Measurements from ENCODE around the gene MAP2K3. TPM values are rescaled to one million over a fixed set of nuclear protein-coding genes. Genes with fewer than 3 reads are reported as not detected.
"Not testable (repeated sequence)": the region's sequence is repeated elsewhere in the genome, so short reads cannot be mapped to it uniquely, and the experiment has no call there.

MAP2K3 gene
- total RNA-seq, 1 donor from 2014 or later: 149 TPM

DNA sequence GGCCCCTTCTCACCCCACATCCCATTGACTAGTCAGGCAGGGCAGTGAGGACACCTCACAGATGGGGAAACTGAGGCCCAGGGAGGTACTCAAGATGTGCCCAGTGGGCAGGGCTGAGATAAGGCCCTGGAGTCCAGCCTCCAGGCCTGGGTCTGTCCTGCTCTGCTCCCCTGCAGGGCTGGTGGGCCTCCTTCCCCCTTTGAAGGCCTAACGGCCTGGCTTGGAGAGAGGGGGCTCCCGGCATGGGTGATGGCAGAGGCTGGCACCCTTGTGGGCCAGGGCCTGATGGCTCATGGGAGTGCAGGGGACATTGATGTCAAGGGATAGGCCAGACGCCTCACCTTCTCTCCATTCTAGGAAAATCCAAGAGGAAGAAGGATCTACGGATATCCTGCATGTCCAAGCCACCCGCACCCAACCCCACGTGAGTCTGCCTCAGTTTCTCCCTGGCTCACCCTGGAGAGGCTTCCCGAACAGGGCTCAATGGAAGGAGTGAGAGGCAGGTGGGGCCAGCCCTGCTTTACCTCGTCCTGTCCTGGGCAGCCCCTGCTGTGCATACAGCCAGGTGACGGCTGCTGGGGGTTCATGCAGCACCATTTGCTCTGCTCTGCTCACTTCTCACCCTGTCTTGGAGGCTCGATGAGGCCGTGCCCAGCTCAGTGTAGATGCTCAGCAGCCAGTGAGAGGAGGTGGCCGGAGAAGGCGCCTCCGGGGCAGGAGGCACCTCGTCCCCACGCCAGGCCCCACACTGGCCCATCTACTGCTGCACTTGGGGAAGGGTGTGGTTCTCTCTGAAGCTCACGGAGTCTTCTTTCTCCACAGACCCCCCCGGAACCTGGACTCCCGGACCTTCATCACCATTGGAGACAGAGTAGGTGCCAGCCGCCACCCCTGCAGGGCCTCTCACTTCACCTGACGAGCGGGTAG is 13.8 kb downstream of the MAP2K3 start:
- intact Hi-C loops (cut with micrococcal nuclease): no loop called here
- Mint-ChIP-seq H3K27ac (no peak overlapping the region), H3K9me3 (peaks cover 19% of the 10 kb centered on the region), H3K36me3 (ENCODE audit: low read depth) (peaks cover 59% of the 10 kb centered on the region), H3K4me1 (ENCODE audit: low read depth) (no peaks in the 10 kb centered on the region), H3K27me3 (ENCODE audit: low read depth) (no peaks in the 10 kb centered on the region), H3K4me3 (ENCODE audit: low read depth) (no peak overlapping the region)
- DNase-seq (ENCODE audit: low spot score): no peak

DNA sequence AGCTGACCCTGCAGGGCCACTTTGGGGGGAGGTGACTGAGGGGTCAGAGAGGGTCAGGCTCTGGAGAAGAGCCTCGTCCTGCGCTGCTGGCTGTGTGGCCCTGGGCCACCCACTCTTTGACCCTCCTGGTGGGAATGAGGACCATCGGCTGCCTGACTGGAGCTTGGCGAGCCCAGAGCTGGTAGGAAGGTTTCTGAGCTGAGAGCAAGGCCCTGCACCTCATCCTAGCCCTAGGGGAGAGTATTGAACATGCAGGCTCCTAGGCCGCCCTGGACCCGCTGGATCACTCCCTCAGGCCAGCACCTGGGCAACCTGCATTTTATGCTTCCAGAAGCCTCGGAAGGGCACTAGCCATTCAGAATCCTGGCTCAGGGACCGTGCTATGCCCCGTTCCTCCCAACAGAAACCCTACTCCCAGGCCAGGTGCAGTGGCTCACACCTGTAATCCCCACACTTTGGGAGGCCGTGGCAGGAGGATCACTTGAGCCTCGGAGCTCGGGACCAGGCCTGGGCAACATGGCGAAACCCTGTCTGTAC is 14.5 kb downstream of the MAP2K3 start:
- Mint-ChIP-seq H3K27me3 (ENCODE audit: low read depth) (no peaks in the 10 kb centered on the region), H3K9me3 (peaks cover 23% of the 10 kb centered on the region), H3K36me3 (ENCODE audit: low read depth) (peaks cover 64% of the 10 kb centered on the region), H3K4me3 (ENCODE audit: low read depth) (no peak overlapping the region), H3K27ac (no peak overlapping the region), H3K4me1 (ENCODE audit: low read depth) (no peaks in the 10 kb centered on the region)
- intact Hi-C loops (cut with micrococcal nuclease): no loop called here
- DNase-seq (ENCODE audit: low spot score): no peak

GRCh38 chr17:21299981-21300600 is 15.6 kb downstream of the MAP2K3 start:
- Mint-ChIP-seq H3K27me3 (ENCODE audit: low read depth) (no peaks in the 10 kb centered on the region), H3K4me3 (ENCODE audit: low read depth) (no peak overlapping the region), H3K9me3 (peaks cover 17% of the 10 kb centered on the region), H3K36me3 (ENCODE audit: low read depth) (peaks cover 59% of the 10 kb centered on the region), H3K27ac (no peak overlapping the region), H3K4me1 (ENCODE audit: low read depth) (no peaks in the 10 kb centered on the region)
- intact Hi-C loops (cut with micrococcal nuclease): no loop called here
- DNase-seq (ENCODE audit: low spot score): no peak

GRCh38 chr17:21300601-21301571 is 16.4 kb downstream of the MAP2K3 start:
- no peak overlapping the region for H3K4me3 Mint-ChIP-seq (ENCODE audit: low read depth)
- peaks cover 62% of the 10 kb centered on the region for H3K36me3 Mint-ChIP-seq (ENCODE audit: low read depth)
- no peaks in the 10 kb centered on the region for H3K27me3 Mint-ChIP-seq (ENCODE audit: low read depth)
- no peaks in the 10 kb centered on the region for H3K4me1 Mint-ChIP-seq (ENCODE audit: low read depth)
- no peak for DNase-seq (ENCODE audit: low spot score)
- intact Hi-C loops (cut with micrococcal nuclease): no loop called here
- peaks cover 14% of the 10 kb centered on the region for H3K9me3 Mint-ChIP-seq
- H3K27ac Mint-ChIP-seq: no peak overlapping the region

DNA sequence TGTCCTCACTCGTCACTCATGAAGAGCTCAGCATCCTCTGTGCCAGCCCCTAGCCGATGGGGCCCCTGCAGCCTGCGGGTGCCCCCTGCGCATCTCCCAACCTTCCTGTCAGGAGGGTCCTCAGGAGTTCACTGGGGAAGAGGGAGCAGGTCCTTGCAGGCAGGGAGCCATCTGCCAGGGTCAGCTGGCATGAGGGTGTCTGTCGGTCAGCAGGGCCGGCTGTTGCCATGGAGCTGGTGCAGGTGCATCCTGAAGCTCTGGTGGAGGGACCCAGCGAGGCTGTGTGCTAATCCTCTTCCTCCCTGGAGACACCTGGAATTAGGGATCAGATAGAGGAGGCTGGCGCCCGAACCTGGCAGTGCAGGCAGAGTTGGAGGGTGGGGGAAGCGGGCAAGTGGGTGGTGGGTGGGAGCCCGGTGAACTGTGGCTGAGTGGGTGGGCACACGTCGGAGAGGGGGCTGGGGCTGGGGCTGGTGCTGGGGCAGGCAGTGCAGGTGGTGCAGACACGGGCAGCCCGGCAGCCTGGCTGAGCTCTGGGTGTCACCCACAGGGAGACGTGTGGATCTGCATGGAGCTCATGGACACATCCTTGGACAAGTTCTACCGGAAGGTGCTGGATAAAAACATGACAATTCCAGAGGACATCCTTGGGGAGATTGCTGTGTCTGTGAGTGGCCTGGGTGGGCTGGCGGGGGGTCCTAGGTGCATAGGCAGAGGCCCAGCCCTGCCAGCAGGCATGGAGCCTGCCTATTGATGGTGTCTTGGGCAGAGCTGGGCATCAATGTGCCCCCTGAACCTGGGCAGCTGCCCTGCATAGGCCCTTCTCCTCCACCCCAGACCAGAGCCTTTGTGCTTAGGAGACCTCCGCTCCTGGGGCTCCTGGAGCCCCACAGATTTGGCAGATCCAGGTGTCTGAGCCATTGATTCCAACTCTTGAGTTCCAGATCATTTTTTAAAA is 17.4 kb downstream of the MAP2K3 start:
- Mint-ChIP-seq H3K9me3 (peaks cover 14% of the 10 kb centered on the region), H3K36me3 (ENCODE audit: low read depth) (peaks cover 72% of the 10 kb centered on the region), H3K27ac (no peak overlapping the region), H3K27me3 (ENCODE audit: low read depth) (no peaks in the 10 kb centered on the region), H3K4me1 (ENCODE audit: low read depth) (no peaks in the 10 kb centered on the region), H3K4me3 (ENCODE audit: low read depth) (no peak overlapping the region)
- no peak for DNase-seq (ENCODE audit: low spot score)
- intact Hi-C loops (cut with micrococcal nuclease): no loop called here

GRCh38 chr17:21302711-21303425 is 18.4 kb downstream of the MAP2K3 start:
- intact Hi-C loops (cut with micrococcal nuclease): no loop called here
- peaks cover 14% of the 10 kb centered on the region for H3K9me3 Mint-ChIP-seq
- no peaks in the 10 kb centered on the region for H3K4me1 Mint-ChIP-seq (ENCODE audit: low read depth)
- no peak overlapping the region for H3K27ac Mint-ChIP-seq
- H3K4me3 Mint-ChIP-seq (ENCODE audit: low read depth): no peak overlapping the region
- no peaks in the 10 kb centered on the region for H3K27me3 Mint-ChIP-seq (ENCODE audit: low read depth)
- DNase-seq (ENCODE audit: low spot score): no peak
- H3K36me3 Mint-ChIP-seq (ENCODE audit: low read depth): peaks cover 73% of the 10 kb centered on the region

GRCh38 chr17:21303441-21304065 is 19.0 kb downstream of the MAP2K3 start:
- Mint-ChIP-seq H3K36me3 (ENCODE audit: low read depth) (peaks cover 75% of the 10 kb centered on the region), H3K27ac (no peak overlapping the region), H3K4me1 (ENCODE audit: low read depth) (no peaks in the 10 kb centered on the region), H3K27me3 (ENCODE audit: low read depth) (no peaks in the 10 kb centered on the region), H3K4me3 (ENCODE audit: low read depth) (no peak overlapping the region), H3K9me3 (peaks cover 14% of the 10 kb centered on the region)
- intact Hi-C loops (cut with micrococcal nuclease): no loop called here
- no peak for DNase-seq (ENCODE audit: low spot score)

DNA sequence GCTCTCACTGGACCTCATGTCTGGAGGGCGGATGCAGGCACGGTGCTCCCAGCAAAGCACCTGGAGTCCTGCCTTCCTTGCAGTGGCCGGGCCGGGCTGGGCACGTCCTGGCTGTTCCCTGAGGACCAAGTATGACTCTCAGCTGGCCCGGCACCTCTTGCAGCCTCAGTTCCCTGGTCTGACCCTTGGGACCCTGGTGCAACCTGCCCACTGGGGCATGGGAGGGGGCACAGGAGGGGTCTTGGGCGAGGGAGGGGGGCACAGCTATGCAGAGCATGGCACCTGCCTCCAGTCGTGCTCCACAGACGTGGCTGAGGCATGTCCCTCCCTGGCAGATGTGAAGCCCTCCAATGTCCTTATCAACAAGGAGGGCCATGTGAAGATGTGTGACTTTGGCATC is 19.6 kb downstream of the MAP2K3 start:
- Mint-ChIP-seq H3K4me3 (ENCODE audit: low read depth) (no peak overlapping the region), H3K36me3 (ENCODE audit: low read depth) (peaks cover 77% of the 10 kb centered on the region), H3K27ac (no peak overlapping the region), H3K4me1 (ENCODE audit: low read depth) (no peaks in the 10 kb centered on the region), H3K27me3 (ENCODE audit: low read depth) (no peaks in the 10 kb centered on the region), H3K9me3 (peaks cover 19% of the 10 kb centered on the region)
- DNase-seq (ENCODE audit: low spot score): no peak
- intact Hi-C loops (cut with micrococcal nuclease): no loop called here

GRCh38 chr17:21304551-21305151 is 20.1 kb downstream of the MAP2K3 start:
- H3K36me3 Mint-ChIP-seq (ENCODE audit: low read depth): peaks cover 77% of the 10 kb centered on the region

GRCh38 chr17:21305431-21306180 is 21.1 kb downstream of the MAP2K3 start:
- DNase-seq (ENCODE audit: low spot score); H3K27me3 Mint-ChIP-seq (ENCODE audit: low read depth); H3K27ac Mint-ChIP-seq; intact Hi-C loops (cut with micrococcal nuclease); H3K4me3 Mint-ChIP-seq (ENCODE audit: low read depth); H3K4me1 Mint-ChIP-seq (ENCODE audit: low read depth): not testable (repeated sequence)
- Mint-ChIP-seq H3K9me3 (peaks cover 14% of the 10 kb centered on the region), H3K36me3 (ENCODE audit: low read depth) (peaks cover 78% of the 10 kb centered on the region)

More at GRCh38 chr17:21304551-21305151, 20.1 kb downstream of the MAP2K3 start:
- H3K27me3 Mint-ChIP-seq (ENCODE audit: low read depth); intact Hi-C loops (cut with micrococcal nuclease); DNase-seq (ENCODE audit: low spot score); H3K27ac Mint-ChIP-seq; H3K4me3 Mint-ChIP-seq (ENCODE audit: low read depth); H3K4me1 Mint-ChIP-seq (ENCODE audit: low read depth): not testable (repeated sequence)
- H3K9me3 Mint-ChIP-seq: peaks cover 19% of the 10 kb centered on the region
